ENCODE measurements around the gene LRRK1.

GRCh38 chr15:101039461-101039860 lies 120.3 kb downstream of the LRRK1 start:
- TF ChIP-seq CTCF (IDR thresholded peaks at IDR 0.05), result no peak
- no peak for TF ChIP-seq POLR2A (IDR thresholded peaks at IDR 0.05)
- no peak for TF ChIP-seq EP300 (IDR thresholded peaks at IDR 0.05)
